Measurements from ENCODE around the gene SPTB.

Gene SPTB

DNA sequence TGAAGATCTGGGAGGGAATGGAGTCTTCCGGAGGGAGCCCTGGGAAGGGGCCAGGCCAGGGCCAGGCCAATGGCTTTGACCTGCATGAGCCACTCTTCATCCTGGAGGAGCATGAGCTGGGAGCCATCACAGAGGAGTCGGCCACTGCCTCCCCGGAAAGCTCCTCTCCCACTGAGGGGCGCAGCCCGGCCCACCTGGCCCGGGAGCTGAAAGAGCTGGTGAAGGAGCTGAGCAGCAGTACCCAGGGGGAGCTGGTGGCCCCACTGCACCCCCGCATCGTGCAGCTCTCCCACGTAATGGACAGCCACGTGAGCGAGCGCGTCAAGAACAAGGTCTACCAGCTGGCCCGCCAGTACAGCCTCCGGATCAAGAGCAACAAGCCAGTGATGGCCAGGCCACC, 137.7 kb downstream of the SPTB start:
- Histone ChIP-seq H3K4me2 (ENCODE audit: low read depth, low read length) (no peak overlapping the region), H3K9ac (ENCODE audit: low read length) (no peak overlapping the region), H2AFZ (ENCODE audit: low read length) (no peak overlapping the region), H3K9me3 (replicated peaks; ENCODE audit: insufficient read depth, low read length) (no peaks in the 10 kb centered on the region), H4K20me1 (ENCODE audit: insufficient read depth, low read length) (no peaks in the 10 kb centered on the region), H3K79me2 (ENCODE audit: low read length) (no peaks in the 10 kb centered on the region), H3K36me3 (replicated peaks; ENCODE audit: insufficient read depth, low read length) (no peaks in the 10 kb centered on the region), H3K27ac (ENCODE audit: low read length) (no peak overlapping the region), H3K27me3 (replicated peaks; ENCODE audit: insufficient read depth, low read length) (no peaks in the 10 kb centered on the region), H3K9me2 (replicated peaks; ENCODE audit: insufficient read depth, low read length) (no peaks in the 10 kb centered on the region), H3K4me3 (ENCODE audit: low read length) (no peak overlapping the region), H3F3A (ENCODE audit: insufficient read depth, low read length) (no peaks in the 10 kb centered on the region), H3K4me1 (ENCODE audit: low read length) (no peaks in the 10 kb centered on the region)
- no peak for TF ChIP-seq EZH2phosphoT487 (IDR thresholded peaks at IDR 0.05; ENCODE audit: low read length)
- TF ChIP-seq, protein P1, sequence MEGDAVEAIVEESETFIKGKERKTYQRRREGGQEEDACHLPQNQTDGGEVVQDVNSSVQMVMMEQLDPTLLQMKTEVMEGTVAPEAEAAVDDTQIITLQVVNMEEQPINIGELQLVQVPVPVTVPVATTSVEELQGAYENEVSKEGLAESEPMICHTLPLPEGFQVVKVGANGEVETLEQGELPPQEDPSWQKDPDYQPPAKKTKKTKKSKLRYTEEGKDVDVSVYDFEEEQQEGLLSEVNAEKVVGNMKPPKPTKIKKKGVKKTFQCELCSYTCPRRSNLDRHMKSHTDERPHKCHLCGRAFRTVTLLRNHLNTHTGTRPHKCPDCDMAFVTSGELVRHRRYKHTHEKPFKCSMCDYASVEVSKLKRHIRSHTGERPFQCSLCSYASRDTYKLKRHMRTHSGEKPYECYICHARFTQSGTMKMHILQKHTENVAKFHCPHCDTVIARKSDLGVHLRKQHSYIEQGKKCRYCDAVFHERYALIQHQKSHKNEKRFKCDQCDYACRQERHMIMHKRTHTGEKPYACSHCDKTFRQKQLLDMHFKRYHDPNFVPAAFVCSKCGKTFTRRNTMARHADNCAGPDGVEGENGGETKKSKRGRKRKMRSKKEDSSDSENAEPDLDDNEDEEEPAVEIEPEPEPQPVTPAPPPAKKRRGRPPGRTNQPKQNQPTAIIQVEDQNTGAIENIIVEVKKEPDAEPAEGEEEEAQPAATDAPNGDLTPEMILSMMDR (IDR thresholded peaks at IDR 0.05; ENCODE audit: low read length) = no peak
- TF ChIP-seq EZH2 (optimal IDR thresholded peaks at IDR 0.05; ENCODE audit: low read depth, low read length) = no peak
- no peak for DNase-seq

DNA sequence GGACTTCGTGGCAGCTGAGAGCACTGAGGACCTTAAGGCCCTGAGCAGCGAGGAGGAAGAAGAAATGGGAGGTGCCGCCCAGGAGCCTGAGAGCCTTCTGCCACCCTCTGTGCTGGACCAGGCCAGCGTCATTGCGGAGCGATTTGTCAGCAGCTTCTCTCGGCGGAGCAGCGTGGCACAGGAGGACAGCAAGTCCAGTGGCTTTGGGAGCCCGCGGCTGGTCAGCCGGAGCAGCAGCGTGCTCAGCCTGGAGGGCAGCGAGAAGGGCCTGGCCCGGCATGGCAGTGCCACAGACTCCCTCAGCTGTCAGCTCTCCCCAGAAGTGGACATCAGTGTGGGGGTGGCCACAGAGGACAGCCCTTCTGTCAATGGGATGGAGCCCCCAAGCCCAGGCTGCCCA, 138.5 kb downstream of the SPTB start:
- Histone ChIP-seq H3K36me3 (replicated peaks; ENCODE audit: insufficient read depth, low read length) (no peaks in the 10 kb centered on the region), H3K27me3 (replicated peaks; ENCODE audit: insufficient read depth, low read length) (no peaks in the 10 kb centered on the region), H2AFZ (ENCODE audit: low read length) (no peak overlapping the region), H3K4me1 (ENCODE audit: low read length) (no peaks in the 10 kb centered on the region), H3K79me2 (ENCODE audit: low read length) (no peaks in the 10 kb centered on the region), H3K4me2 (ENCODE audit: low read depth, low read length) (no peak overlapping the region), H3K9ac (ENCODE audit: low read length) (no peak overlapping the region), H3F3A (ENCODE audit: insufficient read depth, low read length) (no peaks in the 10 kb centered on the region), H3K4me3 (ENCODE audit: low read length) (no peak overlapping the region), H3K9me3 (replicated peaks; ENCODE audit: insufficient read depth, low read length) (no peaks in the 10 kb centered on the region), H3K9me2 (replicated peaks; ENCODE audit: insufficient read depth, low read length) (no peaks in the 10 kb centered on the region), H3K27ac (ENCODE audit: low read length) (no peak overlapping the region), H4K20me1 (ENCODE audit: insufficient read depth, low read length) (no peaks in the 10 kb centered on the region)
- no peak for DNase-seq
- TF ChIP-seq, protein P1 (IDR thresholded peaks at IDR 0.05; ENCODE audit: low read length) = no peak
- TF ChIP-seq EZH2 (optimal IDR thresholded peaks at IDR 0.05; ENCODE audit: low read depth, low read length) (no peak), EZH2phosphoT487 (IDR thresholded peaks at IDR 0.05; ENCODE audit: low read length) (no peak)

DNA sequence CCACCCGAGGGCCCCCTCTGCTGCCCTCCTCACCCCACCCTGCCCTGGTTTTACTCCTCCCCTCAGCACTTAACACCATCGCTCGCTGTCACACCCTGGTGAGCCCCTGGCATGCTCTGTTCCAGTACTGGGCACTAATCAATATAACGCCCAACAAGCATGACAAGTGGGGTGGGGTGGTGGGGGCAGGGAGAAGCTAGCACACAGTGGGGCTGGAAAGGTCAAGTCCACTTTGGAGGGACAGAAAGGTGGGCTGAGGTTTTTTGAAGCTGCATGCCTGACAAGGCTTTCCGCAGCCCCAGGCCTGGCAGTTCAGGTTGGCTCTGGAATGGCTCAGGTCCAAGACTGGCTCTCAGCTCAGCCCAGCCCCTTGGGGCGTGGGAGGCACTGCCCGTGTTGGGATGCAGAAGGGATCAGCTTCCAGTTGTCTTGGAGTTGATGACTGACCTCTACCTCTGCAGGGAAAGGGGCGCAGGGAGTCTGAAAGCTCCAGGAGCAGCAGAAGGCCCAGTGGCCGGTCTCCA, 141.4 kb downstream of the SPTB start:
- Histone ChIP-seq H4K20me1 (ENCODE audit: insufficient read depth, low read length) (no peaks in the 10 kb centered on the region), H3K4me3 (ENCODE audit: low read length) (no peak overlapping the region), H3K79me2 (ENCODE audit: low read length) (no peaks in the 10 kb centered on the region), H3K36me3 (replicated peaks; ENCODE audit: insufficient read depth, low read length) (no peaks in the 10 kb centered on the region), H3K27me3 (replicated peaks; ENCODE audit: insufficient read depth, low read length) (no peaks in the 10 kb centered on the region), H3K27ac (ENCODE audit: low read length) (no peak overlapping the region), H3K4me1 (ENCODE audit: low read length) (no peaks in the 10 kb centered on the region), H3K9ac (ENCODE audit: low read length) (no peak overlapping the region), H3K4me2 (ENCODE audit: low read depth, low read length) (no peak overlapping the region), H3F3A (ENCODE audit: insufficient read depth, low read length) (no peaks in the 10 kb centered on the region), H2AFZ (ENCODE audit: low read length) (no peak overlapping the region), H3K9me3 (replicated peaks; ENCODE audit: insufficient read depth, low read length) (no peaks in the 10 kb centered on the region), H3K9me2 (replicated peaks; ENCODE audit: insufficient read depth, low read length) (no peaks in the 10 kb centered on the region)
- DNase-seq = no peak
- no peak for TF ChIP-seq EZH2phosphoT487 (IDR thresholded peaks at IDR 0.05; ENCODE audit: low read length)
- no peak for TF ChIP-seq EZH2 (optimal IDR thresholded peaks at IDR 0.05; ENCODE audit: low read depth, low read length)
- TF ChIP-seq, protein P1 (IDR thresholded peaks at IDR 0.05; ENCODE audit: low read length) = no peak
